Measurements from ENCODE around the gene TET2. TPM values are rescaled to one million over a fixed set of nuclear protein-coding genes. Genes with fewer than 3 reads are reported as not detected.

TET2 gene
- total RNA-seq, 2 donors from 2014 or later = 12.0 to 15.5 TPM

DNA sequence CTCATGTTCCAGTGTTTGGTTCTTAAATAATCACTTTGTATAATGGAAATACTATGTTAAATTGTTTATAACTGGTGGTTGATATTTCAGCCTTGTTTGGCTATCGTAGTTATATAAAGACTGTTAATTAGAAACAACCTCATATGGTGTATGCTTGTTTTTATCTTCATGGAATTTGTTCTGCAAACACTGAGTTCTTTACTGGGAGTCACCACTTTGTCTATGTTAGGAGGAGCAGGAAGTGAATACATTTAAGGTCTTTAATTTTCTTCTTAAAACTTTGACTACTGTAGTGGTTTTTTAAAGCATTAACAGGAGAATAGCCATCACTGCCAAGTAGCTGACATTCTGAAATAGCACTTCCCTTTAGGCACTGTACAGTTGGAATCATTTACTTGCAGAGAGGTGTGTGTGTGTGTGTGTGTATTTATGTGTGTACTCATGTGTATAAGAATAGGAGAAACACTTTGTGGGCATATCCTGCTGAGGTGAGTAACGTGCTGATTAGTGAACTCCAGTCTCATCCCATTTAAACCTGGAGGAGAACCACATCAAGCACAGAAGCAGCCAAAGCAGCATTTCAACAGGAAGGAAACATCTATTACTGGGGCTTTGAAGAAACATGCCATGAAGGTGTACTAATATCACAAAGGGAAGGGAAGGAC lies 37.8 kb downstream of the TET2 start:
- Histone ChIP-seq H3K4me3 (ENCODE audit: low read length) (no peak overlapping the region), H3K9me3 (ENCODE audit: control insufficient read depth, low read length) (no peaks in the 10 kb centered on the region), H3K27me3 (ENCODE audit: control insufficient read depth, insufficient read depth, low read length, poor library complexity, severe bottlenecking) (no peaks in the 10 kb centered on the region), H3K27ac (ENCODE audit: low read depth, low read length) (no peak overlapping the region), H3K4me1 (ENCODE audit: control insufficient read depth, insufficient read depth, low read length) (peaks cover 3% of the 10 kb centered on the region), H3K36me3 (ENCODE audit: control insufficient read depth, insufficient read depth, low read length) (no peaks in the 10 kb centered on the region), H3K9ac (ENCODE audit: extremely low read depth, low read length, poor library complexity, severe bottlenecking) (no peak overlapping the region)
- Mint-ChIP-seq H3K36me3 (ENCODE audit: low read depth) (no peaks in the 10 kb centered on the region), H3K4me1 (peaks cover 30% of the 10 kb centered on the region), H3K4me3 (no peak overlapping the region), H3K9me3 (no peaks in the 10 kb centered on the region), H3K27me3 (ENCODE audit: insufficient read depth) (no peaks in the 10 kb centered on the region), H3K27ac (no peak overlapping the region)
- WGBS, 2 experiments (ENCODE audit: insufficient coverage in 1 of 2, insufficient read length in 1 of 2) = 96 to 100% methylated on average over 2 of the region's 2 CpGs
- DNase-seq = no peak
- TF ChIP-seq, protein P1, sequence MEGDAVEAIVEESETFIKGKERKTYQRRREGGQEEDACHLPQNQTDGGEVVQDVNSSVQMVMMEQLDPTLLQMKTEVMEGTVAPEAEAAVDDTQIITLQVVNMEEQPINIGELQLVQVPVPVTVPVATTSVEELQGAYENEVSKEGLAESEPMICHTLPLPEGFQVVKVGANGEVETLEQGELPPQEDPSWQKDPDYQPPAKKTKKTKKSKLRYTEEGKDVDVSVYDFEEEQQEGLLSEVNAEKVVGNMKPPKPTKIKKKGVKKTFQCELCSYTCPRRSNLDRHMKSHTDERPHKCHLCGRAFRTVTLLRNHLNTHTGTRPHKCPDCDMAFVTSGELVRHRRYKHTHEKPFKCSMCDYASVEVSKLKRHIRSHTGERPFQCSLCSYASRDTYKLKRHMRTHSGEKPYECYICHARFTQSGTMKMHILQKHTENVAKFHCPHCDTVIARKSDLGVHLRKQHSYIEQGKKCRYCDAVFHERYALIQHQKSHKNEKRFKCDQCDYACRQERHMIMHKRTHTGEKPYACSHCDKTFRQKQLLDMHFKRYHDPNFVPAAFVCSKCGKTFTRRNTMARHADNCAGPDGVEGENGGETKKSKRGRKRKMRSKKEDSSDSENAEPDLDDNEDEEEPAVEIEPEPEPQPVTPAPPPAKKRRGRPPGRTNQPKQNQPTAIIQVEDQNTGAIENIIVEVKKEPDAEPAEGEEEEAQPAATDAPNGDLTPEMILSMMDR (conservative IDR thresholded peaks at IDR 0.05) = no peak

DNA sequence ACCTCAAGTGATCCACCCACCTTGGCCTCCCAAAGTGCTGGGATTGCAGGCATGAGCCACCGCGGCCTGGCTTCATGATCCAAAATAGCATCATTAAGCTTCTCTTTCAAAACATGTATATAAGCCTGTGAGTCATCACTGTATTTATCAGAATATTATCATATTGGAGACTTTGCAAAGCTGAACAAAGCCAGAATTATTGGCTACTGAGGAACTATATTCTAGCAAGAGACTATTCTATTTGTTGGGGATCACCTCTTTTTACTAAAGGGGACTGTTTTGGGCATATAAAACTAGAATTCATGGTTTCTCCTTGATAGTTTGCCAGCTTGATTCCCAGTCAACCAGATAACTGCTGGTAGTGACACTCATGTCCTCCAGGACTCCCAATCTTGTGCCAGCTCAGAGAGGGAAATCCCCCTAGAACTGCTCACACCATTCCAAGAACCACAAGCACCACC lies 40.1 kb downstream of the TET2 start:
- H3K4me1 Mint-ChIP-seq = peaks cover 16% of the 10 kb centered on the region
- TF ChIP-seq, protein P1 (conservative IDR thresholded peaks at IDR 0.05) = no peak
- Histone ChIP-seq H3K27me3 (ENCODE audit: control insufficient read depth, insufficient read depth, low read length, poor library complexity, severe bottlenecking) (no peaks in the 10 kb centered on the region), H3K9ac (ENCODE audit: extremely low read depth, low read length, poor library complexity, severe bottlenecking) (no peak overlapping the region), H3K4me3 (ENCODE audit: low read length) (no peak overlapping the region), H3K27ac (ENCODE audit: low read depth, low read length) (no peak overlapping the region), H3K9me3 (ENCODE audit: control insufficient read depth, low read length) (no peaks in the 10 kb centered on the region), H3K4me1 (ENCODE audit: control insufficient read depth, insufficient read depth, low read length) (peaks cover 3% of the 10 kb centered on the region), H3K36me3 (ENCODE audit: control insufficient read depth, insufficient read depth, low read length) (no peaks in the 10 kb centered on the region)
- 100% methylated on average over 2 of the region's 2 CpGs for WGBS, 2 experiments (ENCODE audit: insufficient coverage in 1 of 2, insufficient read length in 1 of 2)
- H3K36me3 Mint-ChIP-seq (ENCODE audit: low read depth) = no peaks in the 10 kb centered on the region
- H3K27me3 Mint-ChIP-seq (ENCODE audit: insufficient read depth) = no peaks in the 10 kb centered on the region
- H3K9me3 Mint-ChIP-seq = no peaks in the 10 kb centered on the region
- H3K4me3 Mint-ChIP-seq = no peak overlapping the region
- no peak for DNase-seq
- H3K27ac Mint-ChIP-seq = no peak overlapping the region

DNA sequence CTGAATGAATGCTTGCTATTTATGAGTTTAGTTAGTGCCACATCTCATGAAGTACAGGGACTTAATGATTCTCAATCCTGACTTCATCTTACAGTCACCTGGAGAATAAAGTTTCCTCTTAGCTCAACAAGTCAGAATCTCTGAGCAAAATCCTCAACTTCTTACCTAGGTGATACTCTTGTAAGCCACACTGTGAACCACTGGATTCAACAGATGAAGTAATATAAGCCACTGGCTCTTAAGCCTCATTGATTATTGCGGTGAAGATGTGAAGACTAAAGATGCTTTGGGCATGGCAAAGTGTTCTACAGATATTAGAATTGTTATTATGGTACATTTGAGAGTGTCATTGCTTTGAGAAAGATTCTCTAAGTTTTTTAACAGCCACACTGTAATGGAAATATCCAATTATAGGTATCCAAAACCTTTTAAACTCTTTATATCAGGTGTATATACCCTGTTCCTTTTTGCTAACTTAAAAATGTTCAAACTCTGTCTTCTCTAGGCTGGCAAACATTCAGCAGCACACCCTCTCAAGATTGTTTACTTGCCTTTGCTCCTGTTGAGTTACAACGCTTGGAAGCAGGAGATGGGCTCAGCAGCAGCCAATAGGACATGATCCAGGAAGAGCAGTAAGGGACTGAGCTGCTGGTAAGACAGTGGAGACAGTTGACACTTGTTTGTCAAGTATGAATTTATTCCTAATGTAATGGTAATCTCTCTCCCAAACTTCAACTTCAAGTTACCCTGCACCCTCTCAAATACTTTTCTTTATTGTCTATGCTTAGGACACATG lies 43.4 kb downstream of the TET2 start:
- H3K4me3 Mint-ChIP-seq = no peak overlapping the region
- no peaks in the 10 kb centered on the region for H3K27me3 Mint-ChIP-seq (ENCODE audit: insufficient read depth)
- peaks cover 4% of the 10 kb centered on the region for H3K4me1 ChIP-seq (ENCODE audit: control insufficient read depth, insufficient read depth, low read length)
- DNase-seq = peak; percentile 49
- H3K9ac ChIP-seq (ENCODE audit: extremely low read depth, low read length, poor library complexity, severe bottlenecking) = no peak overlapping the region
- H3K9me3 ChIP-seq (ENCODE audit: control insufficient read depth, low read length) = no peaks in the 10 kb centered on the region
- peaks cover 10% of the 10 kb centered on the region for H3K4me1 Mint-ChIP-seq
- H3K36me3 ChIP-seq (ENCODE audit: control insufficient read depth, insufficient read depth, low read length) = no peaks in the 10 kb centered on the region
- no peak overlapping the region for H3K27ac Mint-ChIP-seq
- no peak overlapping the region for H3K27ac ChIP-seq (ENCODE audit: low read depth, low read length)
- TF ChIP-seq, protein P1 (conservative IDR thresholded peaks at IDR 0.05) = no peak
- H3K27me3 ChIP-seq (ENCODE audit: control insufficient read depth, insufficient read depth, low read length, poor library complexity, severe bottlenecking) = no peaks in the 10 kb centered on the region
- 60 to 78% methylated on average over 1 to 2 of the region's 2 CpGs for WGBS, 2 experiments (ENCODE audit: insufficient coverage in 1 of 2, insufficient read length in 1 of 2)
- H3K4me3 ChIP-seq (ENCODE audit: low read length) = no peak overlapping the region
- no peaks in the 10 kb centered on the region for H3K36me3 Mint-ChIP-seq (ENCODE audit: low read depth)
- no peaks in the 10 kb centered on the region for H3K9me3 Mint-ChIP-seq

Measured in endodermal cell (in vitro differentiated cells).